Ovary (tissue), 9 donors: Measurements from ENCODE around the gene FHOD3. TPM values are rescaled to one million over a fixed set of nuclear protein-coding genes. Genes with fewer than 3 reads are reported as not detected.

ENCODE experiments used
- DNase-seq, 5 donors: peaks; one replicate each; pipeline ENCODE4 v3.0.0-alpha.2; 2019 to 2020
- H3K27ac ChIP-seq, 2 donors: fragments of 200-600 bp; one replicate each; pipeline versions ENCODE4 v1.5.1 to v1.8.0; 2019 to 2022
- H3K27me3 ChIP-seq: fragments of 200-600 bp; one replicate; pipeline ENCODE4 v1.8.0; 2022
- H3K36me3 ChIP-seq: fragments of 200-600 bp; sonication (generic); one replicate; pipeline ENCODE4 v1.5.1; 2019
- H3K4me1 ChIP-seq: one replicate; pipeline ENCODE4 v1.8.1; 2013; ENCODE audit warnings: mild to moderate bottlenecking, moderate library complexity; ENCODE audit not compliant: insufficient read depth
- H3K4me3 ChIP-seq: fragments of 200-600 bp; sonication (generic); one replicate; pipeline ENCODE4 v1.5.1; 2017
- H3K9me3 ChIP-seq, 2 donors: fragments of 200-600 bp in 1 of 2; sonication (generic) in 1 of 2; one replicate each; pipeline versions ENCODE4 v1.5.1 to v1.8.1; 2013 to 2019; ENCODE audit warnings: mild to moderate bottlenecking in 1 of 2, moderate library complexity in 1 of 2
- CTCF ChIP-seq, 3 donors: fragments of 450-650 bp in 2 of 3; fragments of 200-600 bp in 1 of 3; IDR thresholded peaks; one replicate each; pipeline versions ENCODE4 v1.5.1 to v1.8.0; 2016 to 2022; ENCODE audit warnings: antibody characterized with exemption in 3 of 3, mild to moderate bottlenecking in 1 of 3
- EP300 ChIP-seq: sonication (generic); formaldehyde crosslinking; IDR thresholded peaks from one replicate; pipeline ENCODE4 v1.6.1; 2017; ENCODE audit warnings: antibody characterized with exemption
- POLR2A ChIP-seq: fragments of 450-650 bp; IDR thresholded peaks from one replicate; pipeline ENCODE4 v1.6.1; 2017; ENCODE audit warnings: antibody characterized with exemption, mild to moderate bottlenecking, moderate library complexity
- WGBS, 3 donors: extraction: QIAGEN DNeasy Blood & Tissue Kit in 1 of 3; methylation state at CpG; one replicate each; pipeline versions ENCODE4 v1.1.5 to v1.1.7; 2013 to 2017; 5-methylcytosine and 5-hydroxymethylcytosine counted together
- intact Hi-C, 4 donors: fragments of 100-400 bp; cut with DNase I; formaldehyde crosslinking; loops; one replicate each; pipeline versions ENCODE4 v1.11.0 to v1.15.1; 2022 to 2023
- polyA plus RNA-seq, 2 donors: library from polyadenylated mRNA; stranded (reverse); fragments of 200-250 nt in 1 of 2; fragments of 350-450 nt in 1 of 2; fragmentation: Illumina TruSeq in 1 of 2; extraction: RNeasy Lipid Tissue Mini Kit (QIAGEN cat#74804) in 1 of 2; gene quantifications; one replicate each; pipeline ENCODE4 v1.2.3, GENCODE V29; 2013 to 2014
- total RNA-seq, 7 donors: library from RNA; depleted of rRNA in 2 of 7; stranded (reverse); fragments of >200 nt in 2 of 7; fragmentation: NEBNext Ultra II Directional in 3 of 7; extraction: Animal tissue kit (Norgen Biotek cat#: 25700) in 3 of 7; gene quantifications; one replicate each; pipeline versions ENCODE4 v1.1.0 to v1.2.4, GENCODE V29; 2016 to 2023
- donor health status: DM: no; HTN: no; CAD: no; lungs with moderate emphysema.
- donor health status: DM: no; HTN: no; CAD: no.
- donor health status: Bipolar disorder and iron deficiency.
- donor health status: DM: yes; HTN: yes; CAD: no.
- donor health status: DM: no; HTN: no; CAD: no.
- donor health status: DM: yes; HTN: yes; CAD: no.

The FHOD3 gene
- total and polyA plus RNA-seq, 9 donors = 3.5 to 62.5 (median 11.0) TPM

GRCh38 chr18:36602620-36603019 is 305.1 kb downstream of the FHOD3 start:
- TF ChIP-seq EP300 = no peak
- no peak for TF ChIP-seq CTCF (IDR thresholded peaks at IDR 0.05)
- TF ChIP-seq POLR2A = no peak
- H3K27ac ChIP-seq = no peak overlapping the region
- intact Hi-C loops = no loop called here
- no peaks in the 10 kb centered on the region for H3K27me3 ChIP-seq
- no peak for DNase-seq
- no peak overlapping the region for H3K4me3 ChIP-seq
- H3K4me1 ChIP-seq = no peaks in the 10 kb centered on the region
- no peaks in the 10 kb centered on the region for H3K9me3 ChIP-seq
- 87 to 96% (median 94%) methylated on average over 4 of the region's 4 CpGs for WGBS, 3 donors
- no peaks in the 10 kb centered on the region for H3K36me3 ChIP-seq

GRCh38 chr18:36608107-36608506 is 310.6 kb downstream of the FHOD3 start:
- intact Hi-C loops = no loop called here

GRCh38 chr18:36610258-36610657 is 312.7 kb downstream of the FHOD3 start:
- WGBS, 3 donors = 89 to 93% (median 92%) methylated on average over 8 of the region's 8 CpGs
- H3K9me3 ChIP-seq = no peaks in the 10 kb centered on the region
- DNase-seq = no peak

More at GRCh38 chr18:36608107-36608506, 310.6 kb downstream of the FHOD3 start:
- no peak for DNase-seq
- Histone ChIP-seq H3K36me3 (no peaks in the 10 kb centered on the region), H3K4me3 (no peak overlapping the region), H3K4me1 (no peaks in the 10 kb centered on the region), H3K27ac (no peak overlapping the region), H3K9me3 (no peaks in the 10 kb centered on the region), H3K27me3 (no peaks in the 10 kb centered on the region)
- TF ChIP-seq POLR2A (no peak), CTCF (IDR thresholded peaks at IDR 0.05) (no peak), EP300 (no peak)
- WGBS, 3 donors = 64 to 69% (median 67%) methylated on average over 3 of the region's 3 CpGs

GRCh38 chr18:36610661-36611060 is 313.1 kb downstream of the FHOD3 start:
- H3K9me3 ChIP-seq = no peaks in the 10 kb centered on the region
- no peaks in the 10 kb centered on the region for H3K27me3 ChIP-seq
- no peak for TF ChIP-seq POLR2A
- TF ChIP-seq EP300 = no peak
- no peak for TF ChIP-seq CTCF (IDR thresholded peaks at IDR 0.05)
- H3K4me1 ChIP-seq = no peaks in the 10 kb centered on the region
- no peaks in the 10 kb centered on the region for H3K36me3 ChIP-seq
- no peak overlapping the region for H3K4me3 ChIP-seq
- intact Hi-C loops = no loop called here
- DNase-seq = no peak
- no peak overlapping the region for H3K27ac ChIP-seq
- WGBS, 3 donors = 42 to 43% (median 43%) methylated on average over 2 of the region's 2 CpGs

More at GRCh38 chr18:36610258-36610657, 312.7 kb downstream of the FHOD3 start:
- no peaks in the 10 kb centered on the region for H3K27me3 ChIP-seq
- H3K27ac ChIP-seq = no peak overlapping the region
- TF ChIP-seq EP300 (no peak), POLR2A (no peak), CTCF (IDR thresholded peaks at IDR 0.05) (no peak)
- no peaks in the 10 kb centered on the region for H3K36me3 ChIP-seq
- H3K4me1 ChIP-seq = no peaks in the 10 kb centered on the region
- intact Hi-C loops = no loop called here
- H3K4me3 ChIP-seq = no peak overlapping the region

- Histone ChIP-seq H3K27ac (no peak overlapping the region), H3K4me3 (no peak overlapping the region), H3K9me3 (no peaks in the 10 kb centered on the region), H3K36me3 (no peaks in the 10 kb centered on the region), H3K27me3 (no peaks in the 10 kb centered on the region), H3K4me1 (no peaks in the 10 kb centered on the region)
- intact Hi-C loops = no loop called here
- DNase-seq = no peak
- 96 to 97% (median 97%) methylated on average over 6 of the region's 6 CpGs for WGBS, 3 donors
- TF ChIP-seq EP300 (no peak), POLR2A (no peak), CTCF (IDR thresholded peaks at IDR 0.05) (no peak)
Measured at GRCh38 chr18:36613069-36613468, 315.6 kb downstream of the FHOD3 start.
